Stimulated activated CD8-positive, alpha-beta memory T cell treated with anti-CD3 and anti-CD28 coated beads, Interleukin-15, amount 100 ng/mL, for 48 hours (primary cell): ENCODE results near the gene SLC2A1.

Experiments used
- DNase-seq, 2 donors: peaks; one replicate each; pipeline ENCODE4 v3.0.0-alpha.2; 2020; ENCODE audit warnings: low read depth in 2 of 2

The SLC2A1 gene

DNA sequence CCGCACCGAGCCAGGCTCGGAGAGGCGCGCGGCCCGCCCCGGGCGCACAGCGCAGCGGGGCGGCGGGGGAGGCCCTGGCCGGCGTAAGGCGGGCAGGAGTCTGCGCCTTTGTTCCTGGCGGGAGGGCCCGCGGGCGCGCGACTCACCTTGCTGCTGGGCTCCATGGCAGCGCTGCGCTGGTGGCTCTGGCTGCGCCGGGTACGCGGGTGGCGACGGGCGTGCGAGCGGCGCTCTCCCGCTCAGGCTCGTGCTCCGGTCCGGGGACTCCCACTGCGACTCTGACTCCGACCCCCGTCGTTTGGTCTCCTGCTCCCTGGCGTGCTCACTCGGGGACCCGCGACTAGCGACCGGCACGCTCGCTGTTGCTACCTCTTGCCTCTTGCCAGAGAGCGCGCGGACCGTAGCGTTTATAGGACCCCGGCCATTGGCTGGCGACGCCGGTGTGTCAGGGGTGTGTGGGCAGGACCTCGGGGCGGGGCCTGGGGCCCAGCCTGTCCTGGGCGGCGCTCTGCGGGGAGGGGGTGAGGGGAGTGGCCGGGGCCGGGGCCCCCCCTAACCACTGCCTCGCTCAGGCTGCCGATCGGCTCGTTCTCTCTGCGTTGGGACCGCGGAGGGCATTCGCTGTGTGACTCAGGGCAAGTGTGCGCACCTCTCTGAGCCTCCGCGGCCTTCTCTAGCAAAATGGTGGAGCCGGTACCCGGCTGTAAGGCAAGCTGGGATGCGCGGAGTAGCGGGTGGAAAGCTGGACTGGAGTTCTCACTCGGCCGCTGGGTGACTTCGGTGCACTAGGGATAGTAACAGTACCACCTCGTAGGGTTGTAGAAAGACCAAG is at the start of gene SLC2A1:
Gene SLC2A1 (minus strand): TSS at position 381 of the 832 bp plus-strand sequence. CDS start 217 bp downstream, at position 164.
- DNase-seq = peak; percentile 94 to 95

DNA sequence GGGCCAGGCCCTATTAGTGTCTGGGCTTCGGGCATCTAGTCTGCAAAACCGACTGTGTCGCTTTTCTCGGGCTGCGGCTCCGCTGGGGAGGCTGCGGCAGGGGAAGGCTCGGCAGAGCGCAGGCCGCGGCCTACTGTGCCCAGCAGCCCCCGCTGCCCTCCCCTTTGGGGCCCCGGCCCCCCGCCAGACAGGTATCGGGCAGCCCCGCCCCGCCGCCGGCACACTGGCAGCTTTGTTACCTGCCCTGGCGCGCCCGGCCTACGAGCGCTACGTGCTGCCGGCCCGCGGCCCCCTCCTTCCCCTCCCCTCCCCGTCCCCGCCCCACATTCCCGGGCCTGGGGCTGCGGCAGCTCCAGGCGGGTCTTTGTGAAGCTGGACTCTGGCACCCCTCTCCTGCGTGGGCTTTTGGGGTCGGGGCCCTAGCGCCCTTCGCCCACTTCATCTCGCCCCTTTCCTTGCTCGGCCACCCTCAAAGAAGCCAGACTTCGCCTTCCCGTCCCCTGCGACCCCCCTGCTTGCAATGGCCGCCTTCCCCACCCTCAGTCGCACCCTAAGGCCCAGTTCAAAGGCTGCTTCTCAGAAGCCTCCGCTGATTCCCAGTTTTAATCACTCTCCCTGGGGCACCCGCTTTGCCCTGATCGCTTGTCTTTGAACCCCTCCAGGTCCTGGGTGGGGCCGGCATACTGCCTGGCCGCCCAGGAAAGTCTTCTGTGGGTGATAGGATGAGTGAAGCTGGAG is 48.9 kb upstream of the SLC2A1 start:
- DNase-seq = no peak

DNA sequence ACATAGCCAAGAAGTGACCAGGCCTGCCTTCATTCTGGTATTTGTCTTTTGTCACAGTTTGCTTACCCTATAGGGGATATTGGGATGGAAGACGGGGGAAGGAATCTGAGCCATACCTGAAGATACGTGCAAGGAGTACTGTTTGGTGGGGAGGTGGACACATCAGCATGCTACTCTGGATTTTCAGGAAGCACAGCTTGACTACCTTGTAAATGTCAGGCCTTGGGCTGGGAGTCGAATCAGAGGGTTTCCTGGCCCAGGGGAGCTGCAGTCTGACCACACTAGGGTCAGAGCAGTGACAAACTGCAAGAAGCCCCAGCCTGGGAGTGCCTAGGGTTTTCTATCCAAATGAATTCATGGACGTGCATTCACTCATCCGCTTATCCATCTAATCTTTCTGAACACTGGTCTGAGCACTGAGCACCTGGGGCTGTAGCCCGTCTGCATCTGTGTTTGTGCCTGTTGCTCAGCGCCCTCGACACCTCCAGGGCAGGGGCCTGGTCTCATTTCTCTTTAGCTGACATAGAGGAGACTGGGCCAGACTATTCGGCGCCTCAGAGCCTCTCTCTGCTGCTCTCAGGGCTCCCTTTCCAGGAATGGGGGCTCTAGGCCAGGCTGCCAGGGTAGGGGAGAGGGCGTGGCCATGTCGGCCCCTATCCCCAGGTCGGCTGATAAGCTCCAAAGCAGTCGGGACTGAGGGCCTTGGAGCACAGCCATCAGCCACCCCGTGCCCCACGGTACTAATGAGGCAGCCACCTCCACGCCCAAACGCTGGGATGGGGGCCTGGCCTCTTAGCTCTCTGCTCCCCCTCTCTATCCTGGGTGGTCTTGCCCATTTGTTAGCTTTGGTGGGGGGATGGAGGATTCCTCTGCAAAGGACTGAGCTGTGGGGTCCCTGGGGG is 47.0 kb upstream of the SLC2A1 start:
- no peak for DNase-seq

GRCh38 chr1:43004587-43005459 is 46.2 kb upstream of the SLC2A1 start:
- no peak for DNase-seq

GRCh38 chr1:43002766-43003165 is 44.1 kb upstream of the SLC2A1 start:
- DNase-seq = no peak

DNA sequence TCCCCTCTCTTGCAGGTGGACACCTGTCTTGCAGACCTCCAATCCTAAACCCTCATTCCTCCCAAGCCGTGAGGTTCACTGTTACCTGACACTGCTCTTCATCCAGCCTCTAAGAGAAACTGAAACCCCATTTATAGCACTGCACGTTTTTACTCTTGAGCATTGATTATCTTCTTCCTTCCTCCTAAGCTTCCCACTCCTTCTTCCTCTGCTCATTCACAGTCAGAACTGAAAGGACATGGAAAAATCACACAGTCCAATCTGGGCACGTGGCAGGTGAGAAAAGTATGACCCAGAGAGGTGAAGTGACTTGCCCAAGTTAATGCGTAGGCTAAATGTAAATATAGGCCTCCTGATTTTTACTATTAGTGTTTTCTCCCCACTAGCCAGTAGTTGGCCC is 43.4 kb upstream of the SLC2A1 start:
- no peak for DNase-seq

DNA sequence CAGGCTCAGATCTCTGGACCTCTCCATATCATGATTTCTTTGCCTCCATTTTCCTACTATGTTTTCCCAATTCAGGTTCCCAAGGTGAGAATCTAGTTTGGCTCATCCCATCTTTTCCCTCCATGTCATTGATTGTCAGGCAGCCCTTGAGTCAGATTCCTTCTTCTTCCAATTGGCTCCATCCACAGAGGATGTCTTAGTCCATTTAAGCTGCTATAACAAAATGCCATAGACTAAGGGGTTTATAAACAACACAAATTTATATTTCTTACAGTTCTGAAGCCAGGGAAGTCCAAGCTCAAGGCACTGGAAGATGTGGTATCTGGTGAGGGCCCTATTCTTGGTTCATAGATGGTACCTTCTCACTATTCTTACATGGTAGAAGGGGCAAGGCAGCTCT is 42.8 kb upstream of the SLC2A1 start:
- DNase-seq = no peak

DNA sequence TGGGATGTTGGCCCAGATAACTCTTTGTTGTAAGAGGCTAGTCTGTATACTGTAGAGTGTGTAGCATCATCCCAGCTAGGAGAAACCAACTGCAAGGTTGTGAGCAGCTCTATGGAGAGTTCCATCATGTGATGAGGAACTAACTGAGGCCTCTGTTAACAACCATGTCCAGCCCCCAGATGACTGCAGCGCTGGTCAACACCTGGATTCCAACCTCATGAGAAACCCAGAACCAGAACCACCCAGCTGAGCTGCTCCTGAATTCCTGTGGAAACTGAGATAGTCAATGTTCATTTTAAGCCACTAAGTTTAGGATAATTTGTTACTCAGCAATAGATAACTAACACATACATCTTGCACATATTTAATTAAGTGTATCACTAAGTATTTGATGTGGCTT is 41.6 kb upstream of the SLC2A1 start:
- DNase-seq = no peak

DNA sequence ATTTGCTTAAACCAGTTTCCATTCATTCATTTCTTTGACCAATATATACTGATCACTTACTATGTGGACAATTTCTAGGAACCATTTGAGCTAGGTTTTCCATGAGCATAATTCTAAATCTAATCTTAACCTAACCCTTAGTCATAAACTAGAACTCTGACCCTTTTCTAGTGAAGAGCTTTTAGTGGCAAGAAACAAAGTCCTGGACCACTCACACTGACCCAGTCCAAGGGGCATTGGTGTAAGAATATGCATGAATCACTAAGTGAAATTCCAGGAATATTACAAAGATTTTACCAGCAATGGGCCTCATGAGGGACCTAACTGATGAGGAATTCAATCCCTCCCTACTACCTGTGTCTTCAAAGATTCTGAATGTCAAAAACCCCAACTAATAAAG is 40.6 kb upstream of the SLC2A1 start:
- no peak for DNase-seq

DNA sequence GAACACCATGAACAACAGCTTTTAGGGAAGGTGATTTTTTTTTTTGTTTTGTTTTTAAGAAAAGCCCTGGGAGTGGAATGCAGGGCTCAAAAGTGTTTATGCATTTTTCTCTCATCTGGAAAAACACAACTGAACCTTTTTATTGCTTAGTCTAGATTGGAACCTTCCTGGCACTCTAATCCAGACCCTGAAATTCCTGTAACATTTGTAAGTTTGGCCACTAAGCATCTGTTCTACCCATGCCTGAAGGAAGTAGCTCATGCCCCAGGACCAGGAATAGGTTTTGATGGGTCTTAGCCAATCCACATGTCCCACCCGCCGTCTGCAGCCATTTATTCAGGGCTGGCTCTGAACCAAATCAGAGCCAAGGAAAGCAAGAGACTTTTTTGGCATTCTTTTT is 39.7 kb upstream of the SLC2A1 start:
- DNase-seq = no peak

- no peak for DNase-seq
Observed at GRCh38 chr1:42996384-42996970, 37.8 kb upstream of the SLC2A1 start.

- no peak for DNase-seq
Observed at GRCh38 chr1:42993502-42994136, 35.0 kb upstream of the SLC2A1 start.

- no peak for DNase-seq
Observed at GRCh38 chr1:42992054-42992571, 33.4 kb upstream of the SLC2A1 start.

- no peak for DNase-seq
Observed at GRCh38 chr1:42990757-42991346, 32.2 kb upstream of the SLC2A1 start.

DNA sequence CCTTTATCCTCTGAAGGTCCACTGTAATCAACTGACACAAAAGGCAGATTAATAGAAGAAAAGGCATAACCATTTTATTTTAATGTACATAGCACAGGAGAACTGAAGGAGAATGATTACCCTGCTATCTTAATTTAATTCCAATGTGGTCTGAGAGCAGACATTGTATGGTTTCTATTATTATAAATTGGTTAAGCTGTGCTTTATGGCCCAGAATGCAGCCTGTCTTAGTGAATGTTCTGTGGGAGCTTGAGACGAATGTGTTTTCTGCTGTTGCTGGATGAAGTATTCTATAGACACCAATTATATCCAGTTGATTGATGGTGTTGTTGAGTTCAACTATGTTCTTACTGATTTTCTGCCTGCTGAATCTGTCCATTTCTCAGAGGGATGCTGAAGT is 25.0 kb upstream of the SLC2A1 start:
- DNase-seq = no peak

DNA sequence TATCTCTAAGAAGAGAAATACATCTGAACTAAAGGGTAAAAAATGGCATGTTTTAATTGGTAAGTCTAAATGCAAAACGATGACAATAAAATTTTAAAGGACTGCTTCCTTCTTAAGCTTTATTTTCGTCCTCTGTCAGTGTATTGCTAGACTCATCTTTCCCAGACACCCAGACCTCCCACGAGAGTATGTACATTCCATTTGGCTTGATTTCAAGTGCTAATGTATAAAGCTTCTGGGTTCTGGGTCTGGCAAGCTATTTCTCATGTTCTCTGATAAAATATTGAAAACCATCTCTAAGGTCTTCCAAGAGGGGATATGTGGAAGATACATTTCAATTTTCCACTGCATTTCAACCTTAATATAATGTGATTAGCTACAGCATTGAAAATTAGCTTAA is 24.6 kb upstream of the SLC2A1 start:
- no peak for DNase-seq

DNA sequence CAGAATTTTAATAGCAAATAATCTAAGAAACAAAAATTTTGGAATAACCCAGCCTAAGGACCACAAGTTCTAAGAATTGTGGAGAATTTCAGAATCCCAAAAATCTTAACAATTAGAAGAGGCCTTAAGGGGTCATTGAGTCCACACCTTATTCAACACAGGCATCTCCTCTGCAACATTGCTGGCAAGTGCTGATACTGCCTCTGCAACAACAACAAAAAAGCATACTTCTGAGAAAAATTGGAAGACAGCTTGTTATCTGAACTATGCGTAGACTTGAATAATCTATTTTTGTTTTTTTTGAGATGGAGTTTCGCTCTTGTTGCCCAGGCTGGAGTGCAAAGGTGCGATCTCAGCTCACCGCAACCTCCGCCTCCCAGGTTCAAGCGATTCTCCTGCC is 24.0 kb upstream of the SLC2A1 start:
- no peak for DNase-seq

- no peak for DNase-seq
Observed at GRCh38 chr1:42981871-42982270, 23.2 kb upstream of the SLC2A1 start.

- DNase-seq = no peak
Observed at GRCh38 chr1:42981255-42981805, 22.7 kb upstream of the SLC2A1 start.
